CD1c-positive myeloid dendritic cell (primary cell): ENCODE measurements around the gene CYSRT1.
"Not testable (repeated sequence)": the region's sequence is repeated elsewhere in the genome, so short reads cannot be mapped to it uniquely, and the experiment has no call there.

Source experiments
- DNase-seq: peaks from one replicate; pipeline ENCODE4 v3.0.0-alpha.2; 2016; ENCODE audit errors: extremely low spot score

Gene CYSRT1

GRCh38 chr9:137252555-137253506, 27.9 kb downstream of the CYSRT1 start:
- no peak for DNase-seq

DNA sequence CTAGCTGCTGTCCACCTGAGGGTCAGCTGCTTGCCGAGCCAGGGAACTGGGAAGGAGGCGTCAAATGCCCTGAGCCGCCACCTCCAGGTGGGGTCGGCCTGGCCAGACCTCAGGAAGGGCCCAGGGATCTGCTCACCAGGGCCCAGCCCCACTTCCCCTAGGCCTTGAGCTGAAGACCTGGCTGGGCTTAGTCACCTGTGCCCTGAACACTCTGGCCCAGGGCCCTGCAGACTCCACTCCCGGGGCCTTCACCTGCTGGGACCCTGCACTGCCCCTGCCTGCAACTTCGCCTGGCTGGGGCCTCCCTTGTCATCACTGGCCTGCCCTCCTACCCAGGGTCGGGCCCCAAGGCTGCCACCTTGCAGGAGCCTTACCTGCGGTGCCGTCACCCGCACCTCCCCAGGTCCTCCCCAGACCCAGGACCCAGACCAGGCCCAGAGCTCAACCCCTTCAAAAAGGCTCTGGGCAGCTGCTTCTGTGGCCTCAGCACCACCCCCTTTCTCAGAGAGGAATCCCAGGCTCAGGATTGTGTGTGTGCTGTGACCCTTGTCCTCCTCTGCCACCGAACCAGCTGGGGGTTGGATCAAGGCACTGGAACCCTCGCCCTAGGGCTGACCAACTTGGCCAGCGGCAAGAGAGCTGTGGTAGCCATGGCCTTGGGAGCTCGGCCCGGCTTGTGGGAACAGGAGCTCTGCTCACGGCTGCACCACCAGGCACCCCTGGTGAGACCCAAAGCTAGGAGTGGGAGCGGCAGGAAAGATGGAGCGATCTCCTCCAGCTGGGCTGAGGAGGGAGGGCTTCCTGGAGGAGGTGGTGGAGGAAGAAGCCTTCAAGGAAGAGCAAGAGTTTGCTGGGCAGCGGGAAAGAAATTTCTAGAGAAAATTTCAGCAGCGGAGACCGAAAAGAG, 29.0 kb downstream of the CYSRT1 start:
- no peak for DNase-seq

GRCh38 chr9:137254624-137255447, 29.9 kb downstream of the CYSRT1 start, which contains the start of gene NELFB:
NELFB (plus strand) TSS chr9:137255327.
- peak; percentile 95 for DNase-seq

DNA sequence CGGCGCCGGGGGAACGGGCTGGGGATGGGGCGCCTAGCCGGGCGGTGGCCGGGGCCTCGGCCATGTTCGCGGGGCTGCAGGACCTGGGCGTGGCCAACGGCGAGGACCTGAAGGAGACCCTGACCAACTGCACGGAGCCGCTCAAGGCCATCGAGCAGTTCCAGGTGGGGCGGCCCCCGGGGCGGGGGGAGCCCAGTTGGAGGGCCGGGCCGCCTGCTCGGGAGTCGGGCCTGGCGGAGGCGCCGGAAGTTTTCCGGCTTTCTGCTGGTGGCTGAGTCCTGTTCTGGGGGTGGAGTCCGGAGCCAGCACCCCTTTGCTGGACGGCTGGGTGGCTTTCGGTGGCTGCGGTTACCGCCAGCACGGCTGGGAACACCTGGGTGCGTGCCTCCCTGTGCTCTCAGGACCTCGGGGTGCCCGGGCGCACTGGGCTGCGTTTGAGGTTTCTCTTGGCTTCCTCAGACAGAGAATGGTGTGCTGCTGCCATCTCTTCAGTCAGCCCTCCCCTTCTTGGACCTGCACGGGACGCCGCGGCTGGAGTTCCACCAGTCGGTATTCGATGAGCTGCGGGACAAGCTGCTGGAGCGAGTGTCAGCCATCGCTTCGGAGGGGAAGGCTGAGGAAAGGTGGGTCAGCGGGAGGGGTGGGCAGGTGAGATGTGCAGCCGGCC, 30.6 kb downstream of the CYSRT1 start:
- no peak for DNase-seq

DNA sequence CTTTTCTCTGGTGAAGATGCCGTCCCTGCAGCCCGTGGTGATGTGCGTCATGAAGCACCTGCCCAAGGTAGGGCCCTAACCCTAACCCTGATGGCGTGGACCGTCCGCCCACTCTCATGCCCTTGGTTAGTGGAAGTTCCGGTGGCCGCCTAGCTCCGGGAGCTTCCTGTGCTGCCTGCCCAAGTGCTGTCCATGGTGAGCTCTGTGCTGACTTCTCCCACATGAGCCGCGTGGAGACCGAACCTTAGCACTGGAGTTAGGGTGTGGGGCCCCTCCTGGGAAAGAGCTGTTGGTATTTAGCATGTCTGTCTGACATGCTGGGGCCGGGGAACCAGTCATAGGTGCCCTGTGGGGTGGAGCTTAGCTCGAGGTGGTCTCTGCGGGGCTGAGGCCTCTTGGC, 31.4 kb downstream of the CYSRT1 start:
- no peak for DNase-seq

DNA sequence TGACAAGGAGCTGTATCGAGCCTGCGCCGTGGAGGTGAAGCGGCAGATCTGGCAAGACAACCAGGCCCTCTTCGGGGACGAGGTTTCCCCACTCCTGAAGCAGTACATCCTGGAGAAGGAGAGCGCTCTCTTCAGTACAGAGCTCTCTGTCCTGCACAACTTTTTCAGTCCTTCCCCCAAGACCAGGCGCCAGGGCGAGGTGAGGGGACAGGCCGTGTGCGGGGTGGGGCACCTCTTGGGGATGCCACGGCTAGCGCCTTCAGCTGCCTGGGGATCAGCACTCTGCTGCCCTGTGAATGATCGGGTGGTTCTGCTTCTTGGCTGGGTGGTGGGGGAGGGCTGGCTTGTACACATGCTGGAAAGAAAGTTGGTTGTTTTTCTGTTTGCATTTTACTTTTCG, 31.9 kb downstream of the CYSRT1 start:
- DNase-seq, result no peak

GRCh38 chr9:137262173-137262908, 37.4 kb downstream of the CYSRT1 start:
- DNase-seq, result not testable (repeated sequence)

GRCh38 chr9:137262909-137263285, 37.9 kb downstream of the CYSRT1 start:
- DNase-seq, result no peak

- DNase-seq, result no peak
Observed at GRCh38 chr9:137263506-137263905, 38.5 kb downstream of the CYSRT1 start.

GRCh38 chr9:137264067-137264466, 39.1 kb downstream of the CYSRT1 start:
- DNase-seq, result no peak

GRCh38 chr9:137265496-137266161, 40.7 kb downstream of the CYSRT1 start:
- DNase-seq, result no peak

GRCh38 chr9:137266162-137266527, 41.2 kb downstream of the CYSRT1 start:
- no peak for DNase-seq

GRCh38 chr9:137266585-137267453, 41.8 kb downstream of the CYSRT1 start:
- no peak for DNase-seq

DNA sequence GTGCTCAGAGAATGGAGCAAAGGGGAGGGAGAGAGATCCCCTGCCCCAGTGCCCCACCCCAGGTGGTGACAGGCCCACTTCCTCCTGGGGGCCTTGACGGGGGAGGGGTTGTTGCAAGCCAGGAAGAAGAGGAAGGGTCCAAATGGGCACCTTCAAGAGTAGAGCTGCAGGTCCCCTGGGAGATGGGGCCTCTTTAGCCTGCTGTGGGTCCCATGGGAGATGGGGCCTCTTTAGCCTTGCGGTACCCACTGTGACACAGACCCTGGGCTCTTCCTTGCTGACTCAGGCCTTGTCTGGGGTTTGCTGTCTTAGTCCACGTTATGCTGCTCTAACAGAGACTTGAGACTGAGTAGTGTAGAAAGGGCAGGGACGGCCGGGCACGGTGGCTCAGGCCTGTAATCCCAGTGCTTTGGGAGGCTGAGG, 43.0 kb downstream of the CYSRT1 start:
- DNase-seq, result no peak

DNA sequence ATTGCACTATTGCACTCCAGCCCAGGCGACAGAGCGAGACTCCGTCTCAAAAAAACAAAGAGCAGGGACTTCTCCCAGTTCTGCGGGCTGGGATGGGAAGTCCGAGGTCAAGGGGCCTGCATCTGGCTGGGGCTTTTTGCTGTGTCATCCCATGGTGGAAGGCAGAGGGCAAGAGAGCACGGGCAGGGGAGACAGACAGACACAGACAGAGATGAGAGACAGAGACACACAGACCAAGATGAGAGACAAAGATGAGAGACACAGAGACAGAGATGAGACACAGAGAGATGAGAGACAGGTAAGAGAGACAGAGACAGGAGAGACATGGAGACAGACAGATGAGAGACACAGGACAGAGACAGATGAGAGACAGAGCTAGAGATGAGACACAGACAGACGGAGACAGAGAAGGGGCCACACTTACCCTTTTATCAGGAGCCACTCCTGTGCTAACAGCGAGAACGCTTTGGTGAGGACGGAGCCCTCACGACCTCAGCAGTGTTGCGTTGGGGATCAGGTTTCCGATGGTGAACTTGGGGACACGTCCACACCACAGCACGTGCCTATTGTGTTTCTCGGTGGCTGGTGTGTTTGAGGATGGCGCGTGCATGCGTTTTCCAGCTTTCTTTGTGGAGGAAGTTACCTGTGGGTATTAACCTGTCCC, 43.7 kb downstream of the CYSRT1 start:
- no peak for DNase-seq

DNA sequence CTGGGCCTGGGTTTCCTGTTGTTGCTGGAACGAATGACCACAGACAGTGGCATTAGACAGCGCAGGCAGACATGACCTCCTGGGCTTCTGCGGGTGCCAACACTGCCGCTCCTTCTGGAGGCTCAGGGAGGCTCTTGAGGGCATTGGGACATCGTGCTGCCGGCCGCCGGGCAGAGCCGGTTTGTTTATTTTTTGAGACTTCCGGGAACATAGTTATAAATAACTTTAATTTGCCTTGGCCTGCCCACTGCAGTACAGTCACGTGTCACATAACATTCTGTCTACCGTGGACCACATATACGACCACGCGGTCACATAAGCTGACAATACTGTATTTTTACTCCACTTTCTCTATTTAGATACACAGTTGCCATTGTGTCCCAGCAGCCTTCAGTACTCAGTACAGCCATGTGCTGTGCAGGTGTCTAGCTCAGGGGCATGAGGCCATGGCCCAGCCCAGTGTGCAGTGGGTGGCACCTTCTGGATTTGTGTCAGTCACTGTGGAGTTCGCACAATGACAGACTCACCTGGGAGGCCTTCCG, 44.3 kb downstream of the CYSRT1 start:
- no peak for DNase-seq

GRCh38 chr9:137270929-137271695, 46.1 kb downstream of the CYSRT1 start:
- no peak for DNase-seq
